Left lung (tissue), 10 donors: ENCODE results near the gene SVEP1. TPM values are rescaled to one million over a fixed set of nuclear protein-coding genes. Genes with fewer than 3 reads are reported as not detected.

ENCODE experiments used
- ATAC-seq: fragments of 200-7000 bp; cut with Tn5 transposase; one replicate; pipeline ENCODE4 v1.9.1; 2020; ENCODE audit warnings: moderate library complexity
- DNase-seq, 4 donors: peaks; one replicate each; pipeline ENCODE4 v3.0.0-alpha.2; 2013 to 2020
- H3K27ac ChIP-seq, 2 donors: fragments of 200-600 bp; sonication (generic) in 1 of 2; one replicate each; pipeline versions ENCODE4 v1.5.0 to v1.8.0; 2020 to 2021
- H3K27me3 ChIP-seq, 2 donors: fragments of 200-600 bp; sonication (generic) in 1 of 2; one replicate each; pipeline versions ENCODE4 v1.5.0 to v1.8.0; 2020 to 2021
- H3K36me3 ChIP-seq, 2 donors: fragments of 200-600 bp; sonication (generic) in 1 of 2; one replicate each; pipeline versions ENCODE4 v1.5.0 to v1.8.0; 2020 to 2021
- H3K4me1 ChIP-seq, 2 donors: fragments of 200-600 bp; one replicate each; pipeline ENCODE4 v1.8.0; 2021
- H3K4me3 ChIP-seq, 2 donors: fragments of 200-600 bp; sonication (generic) in 1 of 2; one replicate each; pipeline versions ENCODE4 v1.5.0 to v1.8.0; 2020 to 2021; ENCODE audit warnings: mild to moderate bottlenecking in 1 of 2
- H3K9me3 ChIP-seq, 2 donors: fragments of 200-600 bp; sonication (generic) in 1 of 2; one replicate each; pipeline versions ENCODE4 v1.5.0 to v1.8.0; 2020 to 2021
- CTCF ChIP-seq, 2 donors: fragments of 200-600 bp; sonication (generic) in 1 of 2; IDR thresholded peaks; one replicate each; pipeline versions ENCODE4 v1.5.0 to v1.8.0; 2021; ENCODE audit warnings: antibody characterized with exemption in 2 of 2
- intact Hi-C, 2 donors: fragments of 100-400 bp; cut with DNase I; formaldehyde crosslinking; loops; one replicate each; pipeline versions ENCODE4 v1.11.2 to v1.14.2; 2022
- polyA plus RNA-seq, 6 donors: library from polyadenylated mRNA; unstranded; fragments of 120-200 nt; gene quantifications; one replicate each; pipeline ENCODE4 v1.2.1, GENCODE V29; 2013; ENCODE audit not compliant: insufficient read length in 6 of 6
- total RNA-seq, 2 donors: library from RNA; stranded (reverse); fragmentation: NEBNext Ultra II Directional; extraction: Animal tissue kit (Norgen Biotek cat#: 25700); gene quantifications; one replicate each; pipeline ENCODE4 v1.2.1, GENCODE V29; 2021
- donor health status: DM: no; HTN: yes; CAD: no.
- donor health status: DM: no; HTN: no; CAD: no.

The SVEP1 gene
- total and polyA plus RNA-seq, 8 donors = 21.7 to 36.2 (median 27.7) TPM

GRCh38 chr9:110440796-110441195, 138.7 kb downstream of the SVEP1 start:
- DNase-seq (no peak), ATAC-seq (no peak)
- H3K4me3 ChIP-seq = no peak overlapping the region
- H3K27ac ChIP-seq = no peak overlapping the region
- intact Hi-C loops = no loop called here
- no peaks in the 10 kb centered on the region for H3K27me3 ChIP-seq
- no peak for TF ChIP-seq CTCF (IDR thresholded peaks at IDR 0.05)
- no peaks in the 10 kb centered on the region for H3K9me3 ChIP-seq
- no peaks in the 10 kb centered on the region for H3K4me1 ChIP-seq
- H3K36me3 ChIP-seq = no peaks in the 10 kb centered on the region

DNA sequence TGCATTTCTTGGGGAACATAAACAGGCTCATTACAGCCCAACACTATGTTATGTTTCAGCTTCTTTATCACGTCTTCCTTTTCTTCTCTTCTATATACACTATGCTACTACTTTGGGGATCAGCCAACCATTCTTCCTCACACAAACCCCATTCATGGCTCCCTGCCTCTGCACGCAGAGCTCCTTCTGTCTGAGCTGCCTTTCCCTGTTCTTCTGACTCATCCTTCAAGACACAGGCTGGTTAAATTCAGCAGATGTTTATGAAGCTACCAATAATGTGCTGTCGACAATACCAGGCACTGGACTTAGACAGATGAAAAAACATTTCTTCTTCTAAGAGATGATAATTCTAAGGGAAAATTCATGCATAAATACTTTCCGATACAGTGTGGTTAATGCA, 139.4 kb downstream of the SVEP1 start:
- no peak for DNase-seq
- Histone ChIP-seq H3K27ac (no peak overlapping the region), H3K4me3 (no peak overlapping the region), H3K4me1 (no peaks in the 10 kb centered on the region), H3K36me3 (no peaks in the 10 kb centered on the region), H3K27me3 (no peaks in the 10 kb centered on the region), H3K9me3 (no peaks in the 10 kb centered on the region)
- ATAC-seq = peak; percentile 33
- intact Hi-C loops = no loop called here
- TF ChIP-seq CTCF (IDR thresholded peaks at IDR 0.05) = no peak

GRCh38 chr9:110432253-110432652, 147.3 kb downstream of the SVEP1 start:
- H3K9me3 ChIP-seq = no peaks in the 10 kb centered on the region
- no peaks in the 10 kb centered on the region for H3K36me3 ChIP-seq
- intact Hi-C loops = no loop called here
- DNase-seq = no peak
- no peak overlapping the region for H3K4me3 ChIP-seq
- no peak for TF ChIP-seq CTCF (IDR thresholded peaks at IDR 0.05)
- H3K4me1 ChIP-seq = no peaks in the 10 kb centered on the region
- no peak for ATAC-seq
- no peaks in the 10 kb centered on the region for H3K27me3 ChIP-seq
- no peak overlapping the region for H3K27ac ChIP-seq

GRCh38 chr9:110429453-110429852, 150.1 kb downstream of the SVEP1 start:
- Histone ChIP-seq H3K27me3 (no peaks in the 10 kb centered on the region), H3K4me3 (no peak overlapping the region), H3K4me1 (no peaks in the 10 kb centered on the region), H3K9me3 (no peaks in the 10 kb centered on the region), H3K27ac (no peak overlapping the region), H3K36me3 (no peaks in the 10 kb centered on the region)
- intact Hi-C loops = no loop called here
- TF ChIP-seq CTCF (IDR thresholded peaks at IDR 0.05) = no peak
- DNase-seq (no peak), ATAC-seq (no peak)

- no peaks in the 10 kb centered on the region for H3K4me1 ChIP-seq
- peak; percentile 66 for ATAC-seq
- intact Hi-C loops = no loop called here
- no peak overlapping the region for H3K27ac ChIP-seq
- no peak overlapping the region for H3K4me3 ChIP-seq
- no peaks in the 10 kb centered on the region for H3K36me3 ChIP-seq
- TF ChIP-seq CTCF (IDR thresholded peaks at IDR 0.05) = peak in 1 of 2 donors; percentile 36
- no peaks in the 10 kb centered on the region for H3K27me3 ChIP-seq
- H3K9me3 ChIP-seq = no peaks in the 10 kb centered on the region
- DNase-seq = peak in 2 of 4 donors; percentile 37 to 39
These were observed 151.9 kb downstream of the SVEP1 start for GRCh38 chr9:110427497-110428104.
